HG03520 (cell line): ENCODE measurements around the gene CLEC2D.
"Not testable (repeated sequence)": the region's sequence is repeated elsewhere in the genome, so short reads cannot be mapped to it uniquely, and the experiment has no call there.

Experiments
- ATAC-seq: cut with Tn5 transposase; IDR thresholded peaks from one replicate; pipeline ENCODE4 v1.9.1; 2021; ENCODE audit warnings: mild to moderate bottlenecking, moderate library complexity; ENCODE audit not compliant: unreplicated experiment

The CLEC2D gene

DNA sequence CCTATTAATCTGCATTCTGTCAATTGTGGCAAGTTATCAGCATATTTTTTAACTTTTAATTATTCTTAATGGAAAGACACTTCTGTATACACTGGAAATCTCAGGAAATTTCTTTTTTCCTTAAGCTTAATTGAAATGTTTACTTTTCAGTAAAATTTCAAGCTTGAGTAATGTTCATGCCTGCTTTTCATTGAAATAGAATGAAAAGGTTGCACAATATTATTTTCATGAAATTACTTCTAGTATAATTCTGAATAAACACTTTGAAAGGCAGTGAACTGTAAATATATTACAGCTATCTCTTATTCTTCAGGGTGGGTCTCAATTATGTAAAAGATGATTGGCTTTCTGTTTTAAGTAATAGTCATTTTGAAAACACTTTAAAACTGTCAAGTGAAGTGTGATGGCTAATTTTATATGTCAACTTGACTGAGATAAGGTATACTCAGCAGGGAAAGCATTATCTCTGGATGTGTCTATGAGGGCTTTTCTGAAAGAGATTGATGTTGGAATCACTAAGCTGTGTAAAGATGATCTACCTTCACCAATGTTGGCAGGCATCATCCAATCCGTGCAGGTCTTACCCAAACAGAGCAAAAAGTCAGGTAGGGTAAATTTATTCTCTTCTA is 29.9 kb downstream of the CLEC2D start:
- no peak for ATAC-seq

DNA sequence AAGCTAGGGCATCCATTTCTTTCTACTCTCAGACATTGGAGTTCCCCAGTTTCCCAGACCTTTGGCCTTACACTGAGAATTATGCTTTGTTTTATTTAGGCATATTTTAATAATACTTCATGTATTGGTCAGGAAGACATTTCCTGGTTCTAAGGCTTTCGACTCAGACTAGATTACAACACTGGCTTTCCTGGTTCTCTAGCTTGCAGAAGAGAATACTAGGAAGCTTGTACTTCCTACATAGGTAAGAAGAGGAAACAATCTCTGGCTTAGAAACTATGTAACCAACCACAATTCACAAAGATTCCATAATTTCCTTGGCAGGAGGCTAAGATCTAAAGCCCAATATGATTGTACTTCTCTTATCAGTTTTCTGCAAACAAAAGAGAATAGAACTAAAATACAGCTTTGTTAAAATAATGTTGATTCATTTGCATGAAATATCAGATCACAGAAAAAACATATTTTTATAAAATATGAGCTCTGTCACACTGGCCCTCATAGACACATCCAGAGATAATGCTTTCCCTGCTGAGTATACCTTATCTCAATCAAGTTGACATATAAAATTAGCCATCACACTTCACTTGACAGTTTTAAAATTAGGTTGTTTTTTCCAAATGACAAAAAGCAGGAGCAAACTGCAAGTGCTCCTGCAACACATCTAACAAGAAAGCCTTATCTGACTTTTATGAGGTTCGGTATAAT is 30.5 kb downstream of the CLEC2D start:
- ATAC-seq = no peak

DNA sequence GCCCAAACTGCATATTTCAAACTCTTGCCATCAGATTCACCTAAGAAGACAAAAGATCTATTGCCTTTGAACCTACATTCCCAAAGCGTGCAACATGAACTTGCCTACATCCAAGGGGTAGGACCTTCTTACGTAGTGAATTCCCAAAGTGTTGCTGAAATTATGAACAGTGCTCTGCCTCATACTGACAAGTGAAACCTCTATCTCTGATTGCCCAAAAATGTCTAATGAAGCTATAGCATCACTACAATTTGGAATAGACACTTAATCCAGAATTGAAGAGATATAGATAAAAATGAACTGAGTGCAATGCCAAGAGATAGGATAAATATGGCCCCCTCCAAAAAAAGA is 31.1 kb downstream of the CLEC2D start:
- ATAC-seq = no peak

DNA sequence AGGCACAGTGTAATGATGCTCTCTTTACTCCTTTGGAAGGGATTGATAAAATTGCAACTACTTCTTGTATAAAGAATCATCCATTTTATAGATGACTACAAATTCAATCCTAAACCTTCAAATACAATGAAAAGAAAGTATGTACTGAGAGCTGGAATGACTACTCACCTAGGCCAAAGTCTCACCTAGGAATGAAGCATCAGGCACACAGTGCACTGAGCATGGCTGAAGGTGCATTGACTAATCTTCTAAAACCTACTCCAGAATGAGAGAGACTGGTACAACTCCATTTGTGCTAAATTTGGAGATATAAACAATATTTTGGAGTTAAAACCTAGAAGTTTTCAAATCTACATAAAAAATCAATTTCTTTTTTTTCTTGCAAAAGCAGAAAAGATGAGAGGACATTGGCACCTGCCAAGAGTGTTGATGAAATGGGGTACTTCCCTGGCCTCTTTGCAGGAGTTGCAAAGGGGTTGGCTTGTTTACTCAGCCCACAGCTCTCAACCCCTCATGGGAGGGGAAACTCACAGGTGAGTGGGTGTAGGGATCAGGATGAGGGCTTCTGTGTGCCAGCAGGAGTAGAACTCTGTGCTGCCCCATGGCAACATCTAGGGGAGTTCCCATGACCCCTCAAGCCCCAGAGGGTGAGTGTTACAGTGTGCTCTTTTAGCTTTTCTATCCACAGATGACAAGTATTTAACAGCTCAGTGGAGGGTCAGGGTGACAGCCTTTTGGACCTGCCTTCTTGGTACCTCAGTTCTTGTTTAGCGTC is 32.1 kb downstream of the CLEC2D start:
- no peak for ATAC-seq

DNA sequence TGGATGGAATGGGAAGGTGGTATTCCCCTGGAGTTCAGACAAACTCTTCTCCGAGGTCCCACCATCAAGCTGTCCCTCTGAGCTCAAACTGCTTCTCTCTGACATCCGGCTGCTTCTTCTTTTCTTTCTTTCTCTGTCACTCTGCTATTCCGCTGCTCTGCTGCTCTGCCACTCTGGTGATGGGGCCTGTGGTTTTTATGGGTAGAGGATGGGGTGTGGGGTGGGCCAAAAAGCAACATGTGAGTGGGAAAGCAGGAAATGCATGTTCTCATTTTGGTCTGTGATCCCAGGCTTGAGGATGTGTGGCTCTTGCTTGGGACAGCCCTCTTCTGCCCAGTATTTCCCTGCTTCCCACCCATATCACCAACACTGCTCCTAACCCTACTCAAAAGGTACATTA is 32.7 kb downstream of the CLEC2D start:
- ATAC-seq = no peak

DNA sequence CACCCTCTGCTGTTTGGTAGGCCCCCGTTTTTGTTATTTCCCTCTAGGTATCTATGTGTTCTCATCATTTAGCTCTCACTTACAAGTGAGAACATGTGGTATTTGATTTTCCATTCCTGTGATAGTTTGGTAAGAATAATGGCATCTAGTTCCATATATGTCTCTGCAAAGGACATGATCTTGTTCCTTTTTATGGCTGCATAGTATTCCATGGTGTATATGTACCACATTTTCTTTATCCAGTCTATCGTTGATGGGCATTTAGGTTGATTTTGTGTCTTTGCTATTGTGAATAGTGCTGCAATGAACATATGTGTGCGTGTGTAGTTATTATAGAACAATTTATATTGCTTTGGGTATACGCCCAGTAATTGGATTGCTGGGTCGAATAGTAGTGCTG is 35.0 kb downstream of the CLEC2D start:
- ATAC-seq = not testable (repeated sequence)

DNA sequence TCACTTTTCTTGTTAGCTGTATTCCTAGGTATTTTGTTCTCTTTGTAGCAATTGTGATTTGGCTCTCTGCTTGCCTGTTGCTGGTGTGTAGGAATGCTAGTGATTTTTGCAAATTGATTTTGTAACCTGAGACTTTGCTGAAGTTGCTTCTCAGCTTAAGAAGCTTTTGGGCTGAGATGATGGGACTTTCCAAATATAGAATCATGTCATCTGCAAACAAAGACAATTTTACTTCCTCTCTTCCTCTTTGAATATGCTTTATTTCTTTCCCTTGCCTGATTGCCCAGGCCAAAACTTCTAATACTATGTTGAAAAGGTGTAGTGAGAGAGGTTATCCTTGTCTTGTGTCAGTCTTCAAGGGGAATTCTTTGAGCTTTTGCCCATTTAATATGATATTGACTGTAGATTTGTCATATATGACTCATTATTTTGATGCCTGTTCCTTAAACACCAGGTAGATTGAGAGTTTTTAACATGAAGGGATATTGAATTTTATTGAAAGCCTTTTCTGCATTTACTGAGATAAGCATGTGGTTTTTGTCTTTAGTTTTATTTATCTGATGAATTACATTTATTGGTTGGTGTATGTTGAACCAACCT is 36.7 kb downstream of the CLEC2D start:
- no peak for ATAC-seq

DNA sequence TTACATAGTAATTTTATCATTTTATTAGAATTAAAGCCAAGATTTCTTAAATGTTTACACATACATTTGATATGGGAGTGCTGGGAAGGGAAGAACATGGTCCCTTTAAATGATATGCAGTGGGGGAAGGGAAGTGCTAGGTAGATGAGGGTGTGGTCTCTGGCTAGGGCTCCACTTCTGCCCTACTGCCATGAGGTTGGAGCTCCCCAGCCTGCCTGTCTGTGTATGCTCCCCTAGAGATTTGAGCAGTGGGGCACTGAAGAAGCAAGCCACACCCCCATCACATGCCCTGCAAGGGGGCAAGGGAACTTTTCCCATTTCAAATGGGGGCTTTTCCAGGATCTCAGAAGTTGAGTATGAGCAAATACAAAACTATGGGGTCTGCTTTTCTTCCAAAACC is 37.8 kb downstream of the CLEC2D start:
- no peak for ATAC-seq

DNA sequence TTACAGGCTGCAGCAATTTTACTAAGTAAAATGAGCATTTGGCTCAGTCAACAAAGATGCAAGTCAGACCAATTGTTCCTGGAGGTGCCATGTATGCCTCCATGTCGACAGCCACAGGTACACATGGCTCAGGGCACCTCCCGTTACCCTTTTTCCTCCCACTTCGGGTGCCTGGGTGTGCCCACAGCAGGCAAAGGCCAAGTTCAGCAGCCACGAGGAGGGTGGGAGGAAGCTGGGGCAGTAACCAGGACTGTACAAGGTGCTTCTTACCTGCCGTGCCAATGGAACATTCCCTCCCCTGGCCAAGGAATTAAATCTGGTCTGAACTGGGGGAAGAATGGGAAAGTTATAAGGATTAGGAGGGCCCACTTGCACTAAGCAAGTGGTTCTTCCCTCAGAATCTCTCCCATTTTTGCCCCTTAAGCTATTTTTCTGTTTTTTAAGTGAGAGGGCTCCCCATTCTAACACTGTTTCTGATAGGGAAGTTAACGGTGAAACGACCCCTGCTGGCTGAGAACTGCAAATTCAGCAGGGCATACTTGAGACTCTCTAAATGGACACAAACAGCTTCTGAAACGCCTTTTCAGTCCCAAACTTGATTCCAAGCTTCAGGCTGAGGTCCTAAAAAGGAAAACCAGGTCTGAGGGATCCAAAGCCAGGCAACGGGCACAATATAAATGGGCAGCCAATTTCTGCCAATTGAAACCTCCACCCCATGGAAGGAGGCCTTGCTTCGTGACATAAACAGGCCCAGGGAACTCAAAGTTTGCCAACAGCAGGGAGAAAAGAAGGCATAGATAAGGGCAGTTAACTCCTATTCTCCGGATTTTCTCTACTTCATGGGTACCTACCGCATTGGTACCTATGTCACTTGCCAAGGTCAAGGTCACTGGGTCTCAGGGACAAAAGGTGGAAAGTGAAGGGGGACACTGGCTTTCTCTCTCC is 38.6 kb downstream of the CLEC2D start:
- no peak for ATAC-seq

DNA sequence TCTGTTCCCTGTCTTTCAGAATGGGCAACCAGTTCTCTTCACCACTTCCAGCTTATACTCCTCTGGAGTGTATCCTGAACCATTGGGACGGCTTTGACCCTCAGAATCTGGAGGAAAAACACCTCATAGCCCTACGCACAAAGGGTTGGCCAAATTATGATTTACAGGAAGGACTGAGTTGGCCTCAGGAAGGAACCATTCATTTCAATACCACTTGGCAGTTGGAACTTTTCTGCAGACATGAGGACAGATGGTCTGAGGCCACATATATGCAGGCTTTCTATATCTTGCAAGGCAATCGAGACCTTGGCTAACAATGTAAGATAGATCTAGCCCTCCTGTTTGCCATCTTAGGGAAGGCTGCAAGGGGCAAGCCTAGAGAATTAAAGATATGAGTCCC is 39.3 kb downstream of the CLEC2D start:
- ATAC-seq = no peak

DNA sequence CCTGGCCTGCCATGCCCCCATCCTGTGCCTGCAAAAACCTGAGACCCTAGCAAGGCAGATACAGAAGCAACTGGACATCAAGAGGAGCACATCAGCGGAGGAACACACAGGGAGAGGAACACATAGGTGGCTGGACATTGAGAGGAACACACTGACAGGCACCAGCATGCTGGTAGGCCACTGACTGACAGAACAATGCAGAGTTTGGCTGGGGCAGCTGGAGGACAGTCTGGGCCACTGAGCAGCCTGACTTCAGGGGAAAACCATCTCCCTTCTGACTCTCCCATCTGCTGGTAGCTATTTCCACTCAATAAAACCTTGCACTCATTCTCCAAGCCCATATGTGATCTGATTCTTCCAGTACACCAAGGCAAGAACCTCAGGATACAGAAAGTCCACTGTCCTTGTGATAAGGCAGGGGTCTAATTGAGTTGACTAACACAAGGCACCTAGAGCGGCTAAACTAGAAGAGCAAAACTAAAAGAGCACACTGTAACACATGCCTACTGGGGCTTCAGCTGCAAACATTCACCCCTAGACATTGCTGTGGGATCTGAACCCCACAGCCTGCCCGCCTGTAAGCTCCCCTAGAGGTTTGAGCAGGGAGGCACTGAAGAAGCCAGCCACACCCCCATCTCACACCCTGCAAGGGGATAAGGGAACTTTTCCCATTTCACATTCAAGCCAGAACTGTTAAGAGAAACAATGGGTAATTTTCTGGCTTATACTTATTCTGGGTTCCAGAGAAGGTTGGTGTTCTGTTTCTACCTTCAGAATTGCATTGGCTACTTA is 41.3 kb downstream of the CLEC2D start:
- ATAC-seq = no peak

DNA sequence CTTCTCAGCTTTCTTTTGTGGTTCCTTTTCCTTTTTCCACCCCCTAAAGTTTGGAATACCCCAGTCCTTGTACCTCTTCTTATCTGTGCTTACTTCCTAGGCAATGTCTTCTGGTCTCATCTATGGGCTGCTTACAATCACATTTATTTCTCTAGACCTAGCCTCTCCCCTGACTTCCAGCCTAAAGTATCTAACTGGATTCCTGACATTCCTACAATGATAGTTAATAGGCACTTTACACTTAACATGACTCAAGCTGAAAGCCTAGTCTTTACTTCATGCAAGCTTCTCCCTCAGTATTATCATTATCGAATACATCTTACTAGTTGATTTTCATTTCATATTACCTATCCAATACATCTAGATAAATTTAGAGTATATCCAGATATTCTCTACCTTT is 42.2 kb downstream of the CLEC2D start:
- no peak for ATAC-seq

DNA sequence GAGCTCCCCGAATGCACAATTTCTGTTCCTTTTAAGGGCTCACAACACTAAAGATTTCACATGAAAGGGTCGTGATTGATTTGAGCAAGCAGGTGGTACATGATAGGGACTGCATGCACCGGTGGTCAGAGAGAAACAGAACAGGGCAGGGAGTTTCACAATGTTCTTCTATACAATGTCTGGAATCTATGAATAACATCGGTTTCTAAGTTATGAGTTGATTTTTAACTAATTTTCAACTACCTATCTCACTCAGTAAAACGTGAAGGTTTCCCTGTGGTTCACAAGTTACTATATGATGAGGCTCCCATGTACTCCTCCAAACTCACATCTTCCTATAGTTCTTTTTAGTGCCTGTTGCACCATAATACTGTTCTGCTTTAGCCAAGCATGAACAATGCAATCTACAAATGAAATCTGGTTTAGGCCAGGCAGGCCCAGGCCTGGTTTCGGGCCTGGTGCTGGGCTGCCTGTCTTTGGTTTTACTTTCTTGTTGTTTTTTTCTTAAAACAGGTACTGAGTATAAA is 43.6 kb downstream of the CLEC2D start:
- peak; percentile 59 for ATAC-seq

DNA sequence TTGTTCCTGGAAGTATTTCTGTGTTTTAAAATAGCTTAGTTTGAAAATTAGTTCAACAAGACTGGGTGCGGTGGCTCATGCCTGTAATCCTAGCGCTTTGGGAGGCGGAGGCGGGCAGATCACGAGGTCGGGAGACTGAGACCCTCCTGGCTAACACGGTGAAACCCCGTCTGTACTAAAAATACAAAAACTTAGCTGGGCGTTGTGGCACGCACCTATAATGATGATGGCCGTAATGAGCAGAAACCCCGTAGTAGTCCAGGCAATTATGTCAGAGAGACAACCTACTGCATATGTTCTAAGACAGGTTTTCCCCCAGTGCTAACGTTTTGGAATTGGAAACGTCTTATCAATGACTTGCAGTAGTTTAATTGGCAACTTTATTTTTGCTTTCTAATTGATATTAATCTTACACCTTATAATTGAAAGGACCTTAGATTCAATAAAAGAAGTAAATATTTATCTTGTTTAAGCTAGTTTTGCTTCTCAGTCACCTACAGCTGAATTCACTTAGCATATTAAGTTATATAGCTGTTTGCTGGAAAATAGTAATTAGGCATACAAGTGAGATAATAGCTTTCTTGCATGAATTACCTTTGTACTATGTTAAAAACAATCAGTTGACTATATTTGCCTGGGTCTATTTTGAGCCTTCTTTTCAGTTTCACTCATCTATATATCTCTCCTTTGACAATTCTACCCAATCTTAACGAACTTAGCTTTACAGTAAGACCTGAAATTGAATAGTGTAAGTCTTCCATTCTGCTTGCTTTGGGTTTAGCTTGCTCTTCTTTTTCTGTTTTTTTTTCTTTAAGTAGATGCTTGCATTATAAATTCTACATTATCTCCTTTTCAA is 47.8 kb downstream of the CLEC2D start:
- no peak for ATAC-seq

DNA sequence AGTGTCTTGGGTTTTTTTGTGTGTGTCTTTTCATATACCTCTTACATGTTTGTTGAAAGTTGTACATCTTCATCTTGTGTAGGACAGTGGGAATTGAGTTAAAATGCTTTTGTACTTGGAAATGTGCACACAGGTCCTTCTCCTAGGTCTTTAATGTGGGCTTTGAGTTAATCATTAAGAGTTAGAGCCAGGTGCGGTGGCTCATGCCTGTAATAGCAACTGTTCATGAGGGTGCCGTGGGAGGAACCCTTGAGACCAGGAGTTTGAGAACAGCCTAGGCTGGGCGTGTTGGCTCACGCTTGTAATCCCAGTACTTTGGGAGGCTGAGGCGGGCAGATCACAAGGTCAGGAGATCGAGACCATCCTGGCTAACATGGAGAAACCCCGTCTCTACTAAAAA is 49.5 kb downstream of the CLEC2D start:
- ATAC-seq = no peak

DNA sequence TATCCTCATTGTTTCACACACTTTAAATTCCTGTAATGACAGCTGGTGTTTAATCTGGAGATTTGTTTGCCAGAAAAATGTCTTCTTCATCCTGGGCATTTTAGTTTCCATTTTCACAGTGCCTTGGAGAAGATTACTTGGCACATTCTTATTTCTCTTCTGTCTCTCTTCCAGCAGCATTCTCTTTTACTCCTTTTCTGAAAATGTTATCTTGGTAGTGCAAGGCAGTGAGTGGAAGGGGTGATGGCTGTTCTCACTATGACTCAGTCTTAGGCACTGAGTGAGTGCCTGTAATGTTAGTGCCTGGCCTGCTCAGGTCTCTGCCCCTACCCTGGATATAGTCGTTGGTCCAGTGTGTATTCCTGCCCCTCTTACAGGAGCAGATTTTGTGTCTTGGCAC is 50.3 kb downstream of the CLEC2D start:
- ATAC-seq = no peak

DNA sequence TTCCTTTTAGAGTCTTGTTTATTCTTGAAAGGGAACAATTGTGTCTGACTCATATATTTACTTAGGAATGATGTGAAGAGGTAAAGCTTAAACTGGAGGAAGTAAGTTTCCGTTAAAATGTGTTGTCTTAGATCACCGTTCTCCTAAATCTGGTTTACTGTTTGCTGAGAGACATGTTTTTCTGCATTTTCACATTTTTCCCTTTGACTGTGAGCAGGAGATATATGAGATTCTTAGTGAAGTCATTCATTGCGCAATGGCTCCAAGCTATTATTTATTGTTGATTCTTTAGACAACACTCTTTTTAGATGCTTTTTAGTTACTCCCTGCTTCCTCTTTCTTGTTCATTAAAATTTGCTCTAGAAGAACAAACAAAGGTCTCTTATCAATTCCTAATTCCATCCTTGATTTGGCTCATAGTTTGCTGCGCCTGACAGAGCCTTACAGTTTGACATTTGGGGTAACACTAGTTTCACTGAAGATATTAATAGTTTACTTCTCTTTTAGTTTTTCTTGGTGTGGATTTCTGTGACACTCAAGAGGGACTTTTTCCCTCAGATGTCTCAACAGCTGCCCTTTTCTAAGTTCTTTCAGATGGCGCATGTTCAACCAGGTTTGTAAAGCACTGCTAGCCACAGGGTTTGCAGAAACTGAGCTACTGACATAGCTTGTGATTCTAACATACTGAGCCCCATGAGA is 52.0 kb downstream of the CLEC2D start:
- ATAC-seq = peak; percentile 52

DNA sequence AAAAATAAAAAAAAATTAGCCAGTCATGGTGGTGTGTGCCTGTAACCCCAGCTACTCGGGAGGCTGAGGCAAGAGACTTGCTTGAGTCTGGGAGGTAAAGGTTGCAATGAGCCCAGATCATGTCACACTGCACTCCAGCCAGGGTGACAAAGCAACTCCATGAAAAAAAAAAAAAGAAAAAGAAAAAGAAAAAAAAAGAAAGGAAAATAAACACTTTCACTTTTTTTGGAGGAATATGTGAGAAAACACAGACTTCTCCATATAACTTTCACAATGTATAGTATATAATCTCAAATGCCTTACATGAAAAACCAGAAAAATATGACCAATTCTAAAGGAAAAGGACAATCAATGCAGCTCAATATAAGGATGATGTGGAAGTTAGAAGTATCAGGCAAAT is 54.5 kb downstream of the CLEC2D start:
- ATAC-seq = no peak
